Panc1 (cell line): Measurements from ENCODE around the gene MGAT5.

ENCODE experiments used
- POLR2AphosphoS5 ChIP-seq: IDR thresholded peaks from 2 replicates; pipeline ENCODE4 v1.6.1; 2012; ENCODE audit warnings: mild to moderate bottlenecking, low read depth, low read length, moderate library complexity
- SIN3A ChIP-seq: IDR thresholded peaks from 2 replicates; pipeline ENCODE4 v1.6.1; 2012; ENCODE audit warnings: low read depth, mild to moderate bottlenecking, low read length, moderate library complexity, borderline replicate concordance; ENCODE audit not compliant: insufficient read depth
- TCF7L2 ChIP-seq: IDR thresholded peaks from 2 replicates; pipeline ENCODE4 v1.6.1; 2011; ENCODE audit warnings: mild to moderate bottlenecking, low read depth, low read length, inconsistent platforms
- TF ChIP-seq, protein P1 (sequence below): fragments of 450-650 bp; IDR thresholded peaks from 2 replicates; pipeline ENCODE4 v1.5.1; 2017; ENCODE audit warnings: mild to moderate bottlenecking
- TF ChIP-seq, protein P2 (sequence below), 2 experiments: IDR thresholded peaks; 2 replicates each; pipeline ENCODE4 v1.6.1; 2011 to 2012; ENCODE audit warnings: low read depth in 2 of 2, control low read depth in 1 of 2, low read length in 1 of 2, mild to moderate bottlenecking in 1 of 2, moderate library complexity in 1 of 2; ENCODE audit not compliant: insufficient read depth in 1 of 2

- TF ChIP-seq, protein P1, sequence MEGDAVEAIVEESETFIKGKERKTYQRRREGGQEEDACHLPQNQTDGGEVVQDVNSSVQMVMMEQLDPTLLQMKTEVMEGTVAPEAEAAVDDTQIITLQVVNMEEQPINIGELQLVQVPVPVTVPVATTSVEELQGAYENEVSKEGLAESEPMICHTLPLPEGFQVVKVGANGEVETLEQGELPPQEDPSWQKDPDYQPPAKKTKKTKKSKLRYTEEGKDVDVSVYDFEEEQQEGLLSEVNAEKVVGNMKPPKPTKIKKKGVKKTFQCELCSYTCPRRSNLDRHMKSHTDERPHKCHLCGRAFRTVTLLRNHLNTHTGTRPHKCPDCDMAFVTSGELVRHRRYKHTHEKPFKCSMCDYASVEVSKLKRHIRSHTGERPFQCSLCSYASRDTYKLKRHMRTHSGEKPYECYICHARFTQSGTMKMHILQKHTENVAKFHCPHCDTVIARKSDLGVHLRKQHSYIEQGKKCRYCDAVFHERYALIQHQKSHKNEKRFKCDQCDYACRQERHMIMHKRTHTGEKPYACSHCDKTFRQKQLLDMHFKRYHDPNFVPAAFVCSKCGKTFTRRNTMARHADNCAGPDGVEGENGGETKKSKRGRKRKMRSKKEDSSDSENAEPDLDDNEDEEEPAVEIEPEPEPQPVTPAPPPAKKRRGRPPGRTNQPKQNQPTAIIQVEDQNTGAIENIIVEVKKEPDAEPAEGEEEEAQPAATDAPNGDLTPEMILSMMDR = no peak
- TF ChIP-seq, protein P2, sequence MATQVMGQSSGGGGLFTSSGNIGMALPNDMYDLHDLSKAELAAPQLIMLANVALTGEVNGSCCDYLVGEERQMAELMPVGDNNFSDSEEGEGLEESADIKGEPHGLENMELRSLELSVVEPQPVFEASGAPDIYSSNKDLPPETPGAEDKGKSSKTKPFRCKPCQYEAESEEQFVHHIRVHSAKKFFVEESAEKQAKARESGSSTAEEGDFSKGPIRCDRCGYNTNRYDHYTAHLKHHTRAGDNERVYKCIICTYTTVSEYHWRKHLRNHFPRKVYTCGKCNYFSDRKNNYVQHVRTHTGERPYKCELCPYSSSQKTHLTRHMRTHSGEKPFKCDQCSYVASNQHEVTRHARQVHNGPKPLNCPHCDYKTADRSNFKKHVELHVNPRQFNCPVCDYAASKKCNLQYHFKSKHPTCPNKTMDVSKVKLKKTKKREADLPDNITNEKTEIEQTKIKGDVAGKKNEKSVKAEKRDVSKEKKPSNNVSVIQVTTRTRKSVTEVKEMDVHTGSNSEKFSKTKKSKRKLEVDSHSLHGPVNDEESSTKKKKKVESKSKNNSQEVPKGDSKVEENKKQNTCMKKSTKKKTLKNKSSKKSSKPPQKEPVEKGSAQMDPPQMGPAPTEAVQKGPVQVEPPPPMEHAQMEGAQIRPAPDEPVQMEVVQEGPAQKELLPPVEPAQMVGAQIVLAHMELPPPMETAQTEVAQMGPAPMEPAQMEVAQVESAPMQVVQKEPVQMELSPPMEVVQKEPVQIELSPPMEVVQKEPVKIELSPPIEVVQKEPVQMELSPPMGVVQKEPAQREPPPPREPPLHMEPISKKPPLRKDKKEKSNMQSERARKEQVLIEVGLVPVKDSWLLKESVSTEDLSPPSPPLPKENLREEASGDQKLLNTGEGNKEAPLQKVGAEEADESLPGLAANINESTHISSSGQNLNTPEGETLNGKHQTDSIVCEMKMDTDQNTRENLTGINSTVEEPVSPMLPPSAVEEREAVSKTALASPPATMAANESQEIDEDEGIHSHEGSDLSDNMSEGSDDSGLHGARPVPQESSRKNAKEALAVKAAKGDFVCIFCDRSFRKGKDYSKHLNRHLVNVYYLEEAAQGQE (IDR thresholded peaks at IDR 0.05; ENCODE audit: insufficient read depth in 1 of 2, low read depth in 2 of 2, low read length in 1 of 2) = no peak
- no peak for TF ChIP-seq TCF7L2
- TF ChIP-seq POLR2AphosphoS5 = no peak
- no peak for TF ChIP-seq SIN3A
Observed at GRCh38 chr2:134458950-134459349, 205.1 kb downstream of the MGAT5 start.
